ENCODE results near the gene RGP1. TPM values are rescaled to one million over a fixed set of nuclear protein-coding genes. Genes with fewer than 3 reads are reported as not detected.

Gene RGP1
- total RNA-seq, 1 donor from 2014 or later: 16.2 TPM

DNA sequence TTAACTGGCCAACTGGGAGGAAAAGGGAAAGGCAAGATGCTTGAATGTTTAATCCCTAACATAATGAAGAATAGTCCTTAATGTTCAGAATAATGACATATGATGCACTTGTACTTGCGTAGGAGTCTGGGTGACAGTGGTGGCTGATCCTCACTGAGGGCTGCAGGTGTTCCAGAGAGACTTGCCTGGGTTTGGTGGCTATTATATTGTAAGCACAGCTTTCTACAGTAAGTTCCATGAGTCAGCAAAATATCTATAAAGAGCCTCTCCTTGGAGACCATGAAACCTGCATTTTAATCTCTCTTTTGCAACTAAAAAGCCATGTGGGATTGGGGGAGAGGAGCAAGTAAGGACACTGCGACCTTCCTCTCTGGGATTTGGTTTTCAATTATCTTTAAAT lies 40.5 kb downstream of the RGP1 start:
- Histone ChIP-seq H3K4me3 (no peak overlapping the region), H3K27me3 (no peaks in the 10 kb centered on the region), H3K4me1 (peaks cover 37% of the 10 kb centered on the region), H3K27ac (no peak overlapping the region), H3K36me3 (no peaks in the 10 kb centered on the region), H3K9me3 (no peaks in the 10 kb centered on the region)
- no peak for DNase-seq (ENCODE audit: extremely low spot score in 2 of 2)
- intact Hi-C loops (cut with DNase I): no loop called here
- TF ChIP-seq POLR2AphosphoS5 (IDR thresholded peaks at IDR 0.05; ENCODE audit: insufficient read depth in 1 of 2, low read depth in 1 of 2) (no peak), CTCF (IDR thresholded peaks at IDR 0.05) (no peak), POLR2A (IDR thresholded peaks at IDR 0.05) (no peak)

- H3K27ac ChIP-seq: no peak overlapping the region
- intact Hi-C loops (cut with DNase I): loop anchor here (5.0 kb wide), 1 partner anchor 92 kb away; no protein-coding TSS in a partner anchor
Measured at GRCh38 chr9:35790025-35790384, 40.9 kb downstream of the RGP1 start.

DNA sequence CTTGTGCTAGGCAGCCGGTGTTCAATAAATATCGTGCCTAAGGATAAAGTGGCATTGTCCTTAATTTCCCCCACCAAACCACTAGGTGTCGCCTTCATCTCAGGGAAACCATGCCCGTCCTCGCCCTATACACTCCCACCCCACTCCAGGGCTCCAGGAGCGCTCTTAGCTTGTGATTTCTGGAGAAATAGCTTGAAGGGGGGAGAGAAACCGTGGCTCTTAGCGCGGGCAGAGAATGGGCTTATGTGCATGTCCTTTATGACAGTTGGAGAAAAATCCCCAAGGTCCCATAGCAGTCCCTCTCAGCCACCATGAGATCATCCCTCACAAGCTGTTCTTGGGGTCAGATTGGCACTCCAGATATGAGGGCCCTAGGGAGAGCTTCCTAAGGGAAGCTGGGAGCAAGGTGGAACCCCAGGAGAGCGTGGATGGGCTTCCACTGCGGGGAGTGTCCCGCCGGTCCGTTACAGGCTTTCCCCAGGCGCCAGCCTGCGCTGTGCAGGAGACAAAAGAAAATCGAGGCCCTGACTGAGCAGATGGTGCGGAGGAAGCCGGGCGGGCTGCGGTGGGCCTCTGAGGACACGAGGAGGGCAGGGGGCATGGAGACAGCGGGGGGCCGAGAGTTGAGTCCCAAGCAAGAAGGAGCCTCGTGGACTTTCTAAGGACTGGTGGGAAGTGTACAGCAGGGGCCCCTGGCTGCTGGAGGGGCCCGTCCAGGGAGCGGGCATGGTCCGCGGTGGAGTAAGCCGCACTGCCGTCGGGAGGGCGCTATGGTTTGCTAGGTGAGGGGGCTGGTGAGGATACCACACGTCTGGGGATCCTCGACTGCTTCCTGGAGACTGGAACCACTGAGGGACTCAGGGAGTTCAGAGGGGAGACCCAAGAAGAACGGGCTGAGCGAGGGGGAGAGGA lies 41.6 kb downstream of the RGP1 start:
- peak; percentile 19 to 42 for TF ChIP-seq POLR2AphosphoS5 (IDR thresholded peaks at IDR 0.05; ENCODE audit: insufficient read depth in 1 of 2, low read depth in 1 of 2)
- no peak for TF ChIP-seq POLR2A (IDR thresholded peaks at IDR 0.05)
- TF ChIP-seq CTCF (IDR thresholded peaks at IDR 0.05): peak; percentile 85 to 96 (median 92)
- Histone ChIP-seq H3K36me3 (no peaks in the 10 kb centered on the region), H3K27me3 (no peaks in the 10 kb centered on the region), H3K4me1 (peaks cover 48% of the 10 kb centered on the region), H3K27ac (peak overlapping the region; percentile 81), H3K4me3 (peak overlapping the region; percentile 62 to 63), H3K9me3 (no peaks in the 10 kb centered on the region)
- no peak for DNase-seq (ENCODE audit: extremely low spot score in 2 of 2)
- intact Hi-C loops (cut with DNase I): loop anchor here (5.0 kb wide), 1 partner anchor 92 kb away; no protein-coding TSS in a partner anchor

More at GRCh38 chr9:35790025-35790384, 40.9 kb downstream of the RGP1 start:
- Histone ChIP-seq H3K9me3 (no peaks in the 10 kb centered on the region), H3K36me3 (no peaks in the 10 kb centered on the region), H3K27me3 (no peaks in the 10 kb centered on the region), H3K4me3 (no peak overlapping the region), H3K4me1 (peaks cover 42% of the 10 kb centered on the region)
- DNase-seq (ENCODE audit: extremely low spot score in 2 of 2): no peak
- TF ChIP-seq CTCF (IDR thresholded peaks at IDR 0.05) (no peak), POLR2AphosphoS5 (IDR thresholded peaks at IDR 0.05; ENCODE audit: insufficient read depth in 1 of 2, low read depth in 1 of 2) (no peak), POLR2A (IDR thresholded peaks at IDR 0.05) (no peak)

DNA sequence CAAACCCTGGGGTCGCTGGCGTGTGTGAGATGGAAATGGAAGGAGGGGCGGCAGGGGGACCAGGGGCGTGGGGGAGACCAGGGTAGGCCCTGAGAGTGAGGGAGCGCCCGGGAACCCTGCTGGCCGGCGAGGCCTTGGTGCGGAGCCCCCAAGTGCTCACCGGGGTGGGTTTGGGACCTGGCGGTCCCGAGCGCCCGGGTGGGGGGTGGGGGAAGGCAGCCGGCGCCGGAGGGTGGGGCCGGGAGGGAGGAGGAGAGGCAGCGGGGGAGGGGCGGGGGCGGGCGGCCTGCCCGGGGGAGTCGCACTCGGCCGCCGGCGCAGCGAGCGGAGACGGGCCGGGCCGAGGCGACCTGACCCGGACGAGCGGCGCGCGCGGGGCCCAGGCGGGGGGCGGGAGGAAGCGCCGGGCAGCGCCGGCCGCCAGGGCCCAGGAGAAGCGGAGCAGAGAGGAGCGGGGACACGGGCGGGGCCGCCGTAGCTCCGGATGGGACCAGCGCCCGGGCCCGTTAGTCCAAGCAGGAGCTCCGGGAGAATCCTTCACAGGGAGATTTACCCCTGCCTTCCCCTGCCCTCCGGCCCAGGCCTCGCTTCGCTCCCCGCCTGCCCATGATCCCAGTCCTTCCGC lies 42.3 kb downstream of the RGP1 start, which contains the start of gene NPR2:
Gene NPR2 (plus strand): TSS at position 295 of the 625 bp plus-strand sequence. CDS start 818 bp downstream, outside the sequence.
- DNase-seq (ENCODE audit: extremely low spot score in 2 of 2): no peak
- Histone ChIP-seq H3K9me3 (no peaks in the 10 kb centered on the region), H3K36me3 (no peaks in the 10 kb centered on the region), H3K4me1 (peaks cover 56% of the 10 kb centered on the region), H3K27ac (peak within 1 kb of the TSS; percentile 81), H3K27me3 (no peaks in the 10 kb centered on the region), H3K4me3 (peak within 1 kb of the TSS; percentile 62 to 63)
- intact Hi-C loops (cut with DNase I): loop anchor here (5.0 kb wide), 1 partner anchor 91 kb away; no protein-coding TSS in a partner anchor
- TF ChIP-seq CTCF (IDR thresholded peaks at IDR 0.05) (no peak), POLR2A (IDR thresholded peaks at IDR 0.05) (peak in 1 of 2 donors; percentile 32)

All from vagina (tissue), 2 donors.